ENCODE measurements around the gene SLIT3.

The SLIT3 gene

GRCh38 chr5:169054506-169054905 lies 246.4 kb downstream of the SLIT3 start:
- TF ChIP-seq CTCF (IDR thresholded peaks at IDR 0.05; ENCODE audit: insufficient read depth, low read length, poor library complexity, severe bottlenecking) (no peak), EZH2phosphoT487 (conservative IDR thresholded peaks at IDR 0.05; ENCODE audit: low read length) (no peak)
- Histone ChIP-seq H3K4me3 (ENCODE audit: insufficient read depth, low read length, poor library complexity, severe bottlenecking) (no peak overlapping the region), H3K9ac (ENCODE audit: low read length) (no peak overlapping the region), H3K27me3 (ENCODE audit: low read length) (0 out of 2 replicates have a peak, but pooled peaks cover 4% of the 10 kb centered on the region), H3K9me2 (replicated peaks; ENCODE audit: insufficient read depth, low read length) (no peaks in the 10 kb centered on the region), H3K27ac (ENCODE audit: low read depth, low read length) (no peak overlapping the region), H3K79me2 (ENCODE audit: insufficient read depth, low read length) (no peaks in the 10 kb centered on the region), H2AFZ (ENCODE audit: low read depth, low read length, severe bottlenecking) (no peak overlapping the region), H4K20me1 (ENCODE audit: low read depth, low read length) (no peaks in the 10 kb centered on the region), H3K36me3 (ENCODE audit: low read length) (no peaks in the 10 kb centered on the region), H3K4me2 (ENCODE audit: low read depth, low read length, poor library complexity, severe bottlenecking) (no peak overlapping the region), H3F3A (ENCODE audit: insufficient read depth) (no peaks in the 10 kb centered on the region), H3K9me3 (ENCODE audit: insufficient read depth, low read length) (no peaks in the 10 kb centered on the region)

- Histone ChIP-seq H3K4me3 (ENCODE audit: insufficient read depth, low read length, poor library complexity, severe bottlenecking) (no peak overlapping the region), H3F3A (ENCODE audit: insufficient read depth) (no peaks in the 10 kb centered on the region), H3K4me2 (ENCODE audit: low read depth, low read length, poor library complexity, severe bottlenecking) (no peak overlapping the region), H3K36me3 (ENCODE audit: low read length) (no peaks in the 10 kb centered on the region), H3K9ac (ENCODE audit: low read length) (no peak overlapping the region), H2AFZ (ENCODE audit: low read depth, low read length, severe bottlenecking) (no peak overlapping the region), H3K9me3 (ENCODE audit: insufficient read depth, low read length) (no peaks in the 10 kb centered on the region), H3K27me3 (ENCODE audit: low read length) (0 out of 2 replicates have a peak, but pooled peaks cover 4% of the 10 kb centered on the region), H3K79me2 (ENCODE audit: insufficient read depth, low read length) (no peaks in the 10 kb centered on the region), H4K20me1 (ENCODE audit: low read depth, low read length) (no peaks in the 10 kb centered on the region), H3K9me2 (replicated peaks; ENCODE audit: insufficient read depth, low read length) (no peaks in the 10 kb centered on the region), H3K27ac (ENCODE audit: low read depth, low read length) (no peak overlapping the region)
- TF ChIP-seq CTCF (IDR thresholded peaks at IDR 0.05; ENCODE audit: insufficient read depth, low read length, poor library complexity, severe bottlenecking), result no peak
- no peak for TF ChIP-seq EZH2phosphoT487 (conservative IDR thresholded peaks at IDR 0.05; ENCODE audit: low read length)
Observed at GRCh38 chr5:169052207-169052606, 248.7 kb downstream of the SLIT3 start.

GRCh38 chr5:169051351-169051750 lies 249.6 kb downstream of the SLIT3 start:
- H3K4me3 ChIP-seq (ENCODE audit: insufficient read depth, low read length, poor library complexity, severe bottlenecking), result no peak overlapping the region
- H3K36me3 ChIP-seq (ENCODE audit: low read length), result no peaks in the 10 kb centered on the region
- no peak overlapping the region for H3K4me2 ChIP-seq (ENCODE audit: low read depth, low read length, poor library complexity, severe bottlenecking)
- no peak overlapping the region for H3K27ac ChIP-seq (ENCODE audit: low read depth, low read length)
- no peaks in the 10 kb centered on the region for H3K9me3 ChIP-seq (ENCODE audit: insufficient read depth, low read length)
- no peaks in the 10 kb centered on the region for H3K9me2 ChIP-seq (replicated peaks; ENCODE audit: insufficient read depth, low read length)
- H3K27me3 ChIP-seq (ENCODE audit: low read length), result 0 out of 2 replicates have a peak, but pooled peaks cover 4% of the 10 kb centered on the region
- no peak overlapping the region for H3K9ac ChIP-seq (ENCODE audit: low read length)
- no peaks in the 10 kb centered on the region for H4K20me1 ChIP-seq (ENCODE audit: low read depth, low read length)
- no peaks in the 10 kb centered on the region for H3F3A ChIP-seq (ENCODE audit: insufficient read depth)
- no peak overlapping the region for H2AFZ ChIP-seq (ENCODE audit: low read depth, low read length, severe bottlenecking)
- no peaks in the 10 kb centered on the region for H3K79me2 ChIP-seq (ENCODE audit: insufficient read depth, low read length)
- TF ChIP-seq CTCF (IDR thresholded peaks at IDR 0.05; ENCODE audit: insufficient read depth, low read length, poor library complexity, severe bottlenecking) (no peak), EZH2phosphoT487 (conservative IDR thresholded peaks at IDR 0.05; ENCODE audit: low read length) (no peak)

Data from SU-DHL-6 (cell line).